ENCODE data around the gene POC1A.

DNA sequence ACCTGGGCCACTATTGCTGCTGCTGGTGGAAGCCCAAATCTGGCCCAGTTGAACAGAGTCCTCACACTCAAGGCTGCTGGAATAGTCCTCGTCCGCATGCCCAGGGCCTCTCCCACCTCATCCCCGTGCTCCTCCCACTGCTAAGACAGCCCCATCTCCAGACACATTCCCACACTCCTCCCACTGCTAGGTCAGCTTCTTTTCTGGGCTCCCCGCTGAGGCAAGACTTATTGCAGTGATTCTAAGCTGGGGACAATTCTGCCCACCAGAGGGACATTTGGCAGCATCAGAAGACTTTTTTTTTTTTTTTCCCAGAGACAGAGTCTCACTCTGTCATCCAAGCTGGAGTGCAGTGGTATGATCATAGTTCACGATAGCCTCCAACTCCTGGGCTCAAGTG lies 35.1 kb downstream of the POC1A start:
- TF ChIP-seq, protein P1, sequence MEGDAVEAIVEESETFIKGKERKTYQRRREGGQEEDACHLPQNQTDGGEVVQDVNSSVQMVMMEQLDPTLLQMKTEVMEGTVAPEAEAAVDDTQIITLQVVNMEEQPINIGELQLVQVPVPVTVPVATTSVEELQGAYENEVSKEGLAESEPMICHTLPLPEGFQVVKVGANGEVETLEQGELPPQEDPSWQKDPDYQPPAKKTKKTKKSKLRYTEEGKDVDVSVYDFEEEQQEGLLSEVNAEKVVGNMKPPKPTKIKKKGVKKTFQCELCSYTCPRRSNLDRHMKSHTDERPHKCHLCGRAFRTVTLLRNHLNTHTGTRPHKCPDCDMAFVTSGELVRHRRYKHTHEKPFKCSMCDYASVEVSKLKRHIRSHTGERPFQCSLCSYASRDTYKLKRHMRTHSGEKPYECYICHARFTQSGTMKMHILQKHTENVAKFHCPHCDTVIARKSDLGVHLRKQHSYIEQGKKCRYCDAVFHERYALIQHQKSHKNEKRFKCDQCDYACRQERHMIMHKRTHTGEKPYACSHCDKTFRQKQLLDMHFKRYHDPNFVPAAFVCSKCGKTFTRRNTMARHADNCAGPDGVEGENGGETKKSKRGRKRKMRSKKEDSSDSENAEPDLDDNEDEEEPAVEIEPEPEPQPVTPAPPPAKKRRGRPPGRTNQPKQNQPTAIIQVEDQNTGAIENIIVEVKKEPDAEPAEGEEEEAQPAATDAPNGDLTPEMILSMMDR (IDR thresholded peaks at IDR 0.05): no peak
- no peak for TF ChIP-seq POLR2A (IDR thresholded peaks at IDR 0.05)

All from uterus (tissue), 2 donors.